Measurements from ENCODE around the gene USP35. TPM values are rescaled to one million over a fixed set of nuclear protein-coding genes. Genes with fewer than 3 reads are reported as not detected.

USP35 gene
- total RNA-seq, 2 donors from 2014 or later: 8.6 to 11.2 TPM

- H3K9ac ChIP-seq (ENCODE audit: extremely low read depth, low read length, poor library complexity, severe bottlenecking): no peak overlapping the region
- H3K36me3 ChIP-seq (ENCODE audit: control insufficient read depth, insufficient read depth, low read length): peaks cover 49% of the 10 kb centered on the region
- no peak overlapping the region for H3K27ac ChIP-seq (ENCODE audit: low read depth, low read length)
- Mint-ChIP-seq H3K27ac (no peak overlapping the region), H3K36me3 (ENCODE audit: low read depth) (peaks cover 37% of the 10 kb centered on the region), H3K27me3 (ENCODE audit: insufficient read depth) (no peaks in the 10 kb centered on the region), H3K9me3 (peaks cover 1% of the 10 kb centered on the region), H3K4me1 (peaks cover 11% of the 10 kb centered on the region), H3K4me3 (no peak overlapping the region)
- 98% methylated on average over 3 of the region's 3 CpGs; no CpG with 5 or more reads in 1 of the 2 experiments for WGBS, 2 experiments (ENCODE audit: insufficient coverage in 1 of 2, insufficient read length in 1 of 2)
- H3K4me1 ChIP-seq (ENCODE audit: control insufficient read depth, insufficient read depth, low read length): no peaks in the 10 kb centered on the region
- no peaks in the 10 kb centered on the region for H3K9me3 ChIP-seq (ENCODE audit: control insufficient read depth, low read length)
- no peak overlapping the region for H3K4me3 ChIP-seq (ENCODE audit: low read length)
- no peaks in the 10 kb centered on the region for H3K27me3 ChIP-seq (ENCODE audit: control insufficient read depth, insufficient read depth, low read length, poor library complexity, severe bottlenecking)
- no peak for TF ChIP-seq CTCF (conservative IDR thresholded peaks at IDR 0.05)
- no peak for DNase-seq
Measured at GRCh38 chr11:78248191-78248590, 59.5 kb downstream of the USP35 start.

- Histone ChIP-seq H3K36me3 (ENCODE audit: control insufficient read depth, insufficient read depth, low read length) (peaks cover 53% of the 10 kb centered on the region), H3K9ac (ENCODE audit: extremely low read depth, low read length, poor library complexity, severe bottlenecking) (no peak overlapping the region), H3K4me1 (ENCODE audit: control insufficient read depth, insufficient read depth, low read length) (no peaks in the 10 kb centered on the region), H3K4me3 (ENCODE audit: low read length) (no peak overlapping the region), H3K27me3 (ENCODE audit: control insufficient read depth, insufficient read depth, low read length, poor library complexity, severe bottlenecking) (no peaks in the 10 kb centered on the region), H3K9me3 (ENCODE audit: control insufficient read depth, low read length) (no peaks in the 10 kb centered on the region), H3K27ac (ENCODE audit: low read depth, low read length) (no peak overlapping the region)
- no peak for DNase-seq
- Mint-ChIP-seq H3K4me3 (no peak overlapping the region), H3K27me3 (ENCODE audit: insufficient read depth) (no peaks in the 10 kb centered on the region), H3K9me3 (peaks cover 1% of the 10 kb centered on the region), H3K36me3 (ENCODE audit: low read depth) (peaks cover 37% of the 10 kb centered on the region), H3K4me1 (peaks cover 11% of the 10 kb centered on the region), H3K27ac (no peak overlapping the region)
- no peak for TF ChIP-seq CTCF (conservative IDR thresholded peaks at IDR 0.05)
Measured at GRCh38 chr11:78248903-78249302, 60.2 kb downstream of the USP35 start.

- DNase-seq: no peak
- Mint-ChIP-seq H3K36me3 (ENCODE audit: low read depth) (peaks cover 30% of the 10 kb centered on the region), H3K4me3 (no peak overlapping the region), H3K27me3 (ENCODE audit: insufficient read depth) (no peaks in the 10 kb centered on the region), H3K4me1 (peaks cover 5% of the 10 kb centered on the region), H3K27ac (no peak overlapping the region), H3K9me3 (peaks cover 1% of the 10 kb centered on the region)
- Histone ChIP-seq H3K36me3 (ENCODE audit: control insufficient read depth, insufficient read depth, low read length) (peaks cover 50% of the 10 kb centered on the region), H3K4me3 (ENCODE audit: low read length) (no peak overlapping the region), H3K4me1 (ENCODE audit: control insufficient read depth, insufficient read depth, low read length) (no peaks in the 10 kb centered on the region), H3K27ac (ENCODE audit: low read depth, low read length) (no peak overlapping the region), H3K9me3 (ENCODE audit: control insufficient read depth, low read length) (no peaks in the 10 kb centered on the region), H3K27me3 (ENCODE audit: control insufficient read depth, insufficient read depth, low read length, poor library complexity, severe bottlenecking) (no peaks in the 10 kb centered on the region), H3K9ac (ENCODE audit: extremely low read depth, low read length, poor library complexity, severe bottlenecking) (no peak overlapping the region)
- no peak for TF ChIP-seq CTCF (conservative IDR thresholded peaks at IDR 0.05)
- WGBS, 2 experiments (ENCODE audit: insufficient coverage in 1 of 2, insufficient read length in 1 of 2): 92 to 96% methylated on average over 8 of the region's 8 CpGs
Measured at GRCh38 chr11:78250099-78250498, 61.4 kb downstream of the USP35 start.
